ENCODE data around the gene SLC7A8. TPM values are rescaled to one million over a fixed set of nuclear protein-coding genes. Genes with fewer than 3 reads are reported as not detected.

Gene SLC7A8
- total RNA-seq, 1 donor from 2014 or later, result 2.3 TPM

DNA sequence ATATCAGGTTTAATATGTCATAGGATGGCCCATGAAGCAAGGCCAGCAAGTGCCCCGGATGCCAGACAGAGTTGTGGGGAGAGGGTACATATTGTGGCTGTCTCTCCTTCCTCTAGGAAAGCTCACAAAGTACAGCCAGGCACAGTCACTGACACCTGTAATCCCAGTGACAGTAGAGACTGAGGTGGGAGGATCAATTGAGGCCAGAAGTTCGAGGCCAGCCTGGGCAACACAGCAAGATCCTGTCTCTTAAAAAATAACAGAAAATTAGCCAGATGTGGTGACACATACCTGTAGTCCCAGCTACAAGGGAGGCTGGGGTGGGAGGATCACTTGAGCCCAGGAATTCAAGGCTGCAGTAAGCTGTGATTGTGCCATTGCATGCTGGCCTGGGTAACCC is 32.1 kb downstream of the SLC7A8 start:
- no peak overlapping the region for H3K4me3 ChIP-seq (ENCODE audit: low read depth, low read length)
- TF ChIP-seq, protein P1, sequence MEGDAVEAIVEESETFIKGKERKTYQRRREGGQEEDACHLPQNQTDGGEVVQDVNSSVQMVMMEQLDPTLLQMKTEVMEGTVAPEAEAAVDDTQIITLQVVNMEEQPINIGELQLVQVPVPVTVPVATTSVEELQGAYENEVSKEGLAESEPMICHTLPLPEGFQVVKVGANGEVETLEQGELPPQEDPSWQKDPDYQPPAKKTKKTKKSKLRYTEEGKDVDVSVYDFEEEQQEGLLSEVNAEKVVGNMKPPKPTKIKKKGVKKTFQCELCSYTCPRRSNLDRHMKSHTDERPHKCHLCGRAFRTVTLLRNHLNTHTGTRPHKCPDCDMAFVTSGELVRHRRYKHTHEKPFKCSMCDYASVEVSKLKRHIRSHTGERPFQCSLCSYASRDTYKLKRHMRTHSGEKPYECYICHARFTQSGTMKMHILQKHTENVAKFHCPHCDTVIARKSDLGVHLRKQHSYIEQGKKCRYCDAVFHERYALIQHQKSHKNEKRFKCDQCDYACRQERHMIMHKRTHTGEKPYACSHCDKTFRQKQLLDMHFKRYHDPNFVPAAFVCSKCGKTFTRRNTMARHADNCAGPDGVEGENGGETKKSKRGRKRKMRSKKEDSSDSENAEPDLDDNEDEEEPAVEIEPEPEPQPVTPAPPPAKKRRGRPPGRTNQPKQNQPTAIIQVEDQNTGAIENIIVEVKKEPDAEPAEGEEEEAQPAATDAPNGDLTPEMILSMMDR (IDR thresholded peaks at IDR 0.05; ENCODE audit: insufficient read depth, low read length, poor library complexity, severe bottlenecking), result no peak
- H3K27me3 ChIP-seq (ENCODE audit: control insufficient read depth, insufficient read depth, low read length), result no peaks in the 10 kb centered on the region
- no peaks in the 10 kb centered on the region for H3K36me3 ChIP-seq (ENCODE audit: control insufficient read depth, insufficient read depth, low read length)
- DNase-seq (ENCODE audit: low read depth), result no peak

DNA sequence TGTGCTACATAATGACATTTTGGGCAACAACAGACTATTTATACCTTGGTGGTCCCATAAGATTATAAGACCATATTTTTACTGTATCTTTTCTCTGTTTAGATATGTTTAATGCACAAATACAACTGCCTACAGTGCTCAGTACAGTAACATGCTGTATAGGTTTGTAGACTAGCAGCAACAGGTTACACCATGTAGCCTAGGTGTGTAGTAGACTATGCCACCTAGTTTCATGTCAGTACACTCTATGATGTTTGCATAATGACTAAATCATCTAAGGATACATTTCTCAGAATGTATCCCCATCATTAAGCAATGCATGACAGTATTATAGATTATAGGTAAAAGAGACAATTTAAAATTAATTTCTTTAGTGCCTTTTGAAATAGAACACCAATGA is 33.7 kb downstream of the SLC7A8 start:
- no peaks in the 10 kb centered on the region for H3K27me3 ChIP-seq (ENCODE audit: control insufficient read depth, insufficient read depth, low read length)
- TF ChIP-seq, protein P1 (IDR thresholded peaks at IDR 0.05; ENCODE audit: insufficient read depth, low read length, poor library complexity, severe bottlenecking), result no peak
- H3K36me3 ChIP-seq (ENCODE audit: control insufficient read depth, insufficient read depth, low read length), result no peaks in the 10 kb centered on the region
- DNase-seq (ENCODE audit: low read depth), result no peak
- no peak overlapping the region for H3K4me3 ChIP-seq (ENCODE audit: low read depth, low read length)

DNA sequence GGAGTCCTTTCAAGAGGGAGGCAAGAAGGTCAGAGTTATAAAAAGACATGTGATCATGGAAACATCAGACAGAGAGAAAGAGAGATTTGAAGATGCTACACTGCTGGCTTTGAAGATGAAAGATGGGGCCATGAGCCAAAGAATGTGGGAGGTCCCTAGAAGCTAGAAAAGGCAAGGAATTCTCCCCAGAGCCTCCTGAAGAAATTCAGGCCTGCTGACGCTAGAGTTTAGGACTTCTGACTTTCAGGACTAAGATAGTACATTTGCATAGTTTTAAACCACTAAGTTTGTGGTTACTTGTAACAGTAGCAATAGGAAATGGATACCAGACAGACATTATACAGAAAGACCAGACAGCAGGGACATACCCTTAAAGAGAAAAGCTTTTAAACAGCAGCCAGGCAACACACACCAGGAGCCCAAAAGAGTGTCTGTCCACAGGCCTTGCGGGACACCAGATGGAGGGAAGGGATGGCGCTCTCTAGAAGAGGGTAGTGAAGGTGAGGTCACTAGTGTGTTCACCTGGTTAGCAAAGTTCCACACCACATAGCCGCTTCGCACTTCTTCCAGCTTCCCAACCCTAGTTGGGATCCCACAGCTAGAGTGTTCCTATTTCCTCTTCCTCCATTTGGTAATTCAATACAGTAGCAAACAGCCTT is 34.7 kb downstream of the SLC7A8 start:
- Histone ChIP-seq H3K36me3 (ENCODE audit: control insufficient read depth, insufficient read depth, low read length) (no peaks in the 10 kb centered on the region), H3K4me3 (ENCODE audit: low read depth, low read length) (no peak overlapping the region), H3K27me3 (ENCODE audit: control insufficient read depth, insufficient read depth, low read length) (no peaks in the 10 kb centered on the region)
- DNase-seq (ENCODE audit: low read depth), result no peak
- TF ChIP-seq, protein P1 (IDR thresholded peaks at IDR 0.05; ENCODE audit: insufficient read depth, low read length, poor library complexity, severe bottlenecking), result no peak

DNA sequence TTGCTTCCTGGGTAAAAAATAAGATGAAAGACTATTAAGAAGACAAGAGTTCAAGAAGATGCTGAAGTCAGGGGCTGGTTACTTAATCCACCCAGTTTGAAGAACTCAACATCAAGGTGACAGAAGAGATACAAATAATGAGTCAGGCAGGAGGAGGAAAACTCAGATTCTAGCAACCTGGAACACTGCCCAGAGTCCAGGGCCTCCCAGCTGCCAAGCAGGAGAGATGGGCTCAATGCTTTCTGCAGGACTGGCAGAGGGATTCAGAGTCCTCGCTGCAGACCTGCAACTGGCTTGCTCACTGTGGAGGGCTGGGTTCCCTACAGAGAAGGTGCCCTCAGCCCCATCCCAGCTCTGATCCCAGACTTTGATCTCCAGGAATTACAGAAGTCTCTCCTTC is 35.8 kb downstream of the SLC7A8 start:
- H3K4me3 ChIP-seq (ENCODE audit: low read depth, low read length), result no peak overlapping the region
- no peaks in the 10 kb centered on the region for H3K27me3 ChIP-seq (ENCODE audit: control insufficient read depth, insufficient read depth, low read length)
- H3K36me3 ChIP-seq (ENCODE audit: control insufficient read depth, insufficient read depth, low read length), result no peaks in the 10 kb centered on the region
- no peak for DNase-seq (ENCODE audit: low read depth)
- TF ChIP-seq, protein P1 (IDR thresholded peaks at IDR 0.05; ENCODE audit: insufficient read depth, low read length, poor library complexity, severe bottlenecking), result no peak

DNA sequence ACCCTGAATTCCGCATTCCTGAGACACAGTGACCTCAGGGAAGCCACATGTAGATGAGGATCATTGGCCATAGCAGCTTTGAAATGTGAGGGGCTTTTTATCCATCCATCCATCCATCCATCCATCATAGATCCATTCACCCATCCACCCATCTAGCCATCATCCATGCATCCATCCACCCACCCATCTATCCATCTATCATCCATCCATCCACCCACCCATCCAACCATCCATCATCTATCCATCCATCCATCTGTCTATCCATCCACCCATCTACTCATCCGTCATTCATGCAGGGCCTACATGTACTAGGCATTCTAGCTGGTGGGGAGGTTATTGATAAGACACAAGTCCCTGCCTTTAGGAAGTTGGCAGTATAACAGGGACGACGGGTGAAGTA is 36.5 kb downstream of the SLC7A8 start:
- TF ChIP-seq, protein P1 (IDR thresholded peaks at IDR 0.05; ENCODE audit: insufficient read depth, low read length, poor library complexity, severe bottlenecking), result no peak
- Histone ChIP-seq H3K4me3 (ENCODE audit: low read depth, low read length) (no peak overlapping the region), H3K36me3 (ENCODE audit: control insufficient read depth, insufficient read depth, low read length) (no peaks in the 10 kb centered on the region), H3K27me3 (ENCODE audit: control insufficient read depth, insufficient read depth, low read length) (no peaks in the 10 kb centered on the region)
- DNase-seq (ENCODE audit: low read depth), result no peak

DNA sequence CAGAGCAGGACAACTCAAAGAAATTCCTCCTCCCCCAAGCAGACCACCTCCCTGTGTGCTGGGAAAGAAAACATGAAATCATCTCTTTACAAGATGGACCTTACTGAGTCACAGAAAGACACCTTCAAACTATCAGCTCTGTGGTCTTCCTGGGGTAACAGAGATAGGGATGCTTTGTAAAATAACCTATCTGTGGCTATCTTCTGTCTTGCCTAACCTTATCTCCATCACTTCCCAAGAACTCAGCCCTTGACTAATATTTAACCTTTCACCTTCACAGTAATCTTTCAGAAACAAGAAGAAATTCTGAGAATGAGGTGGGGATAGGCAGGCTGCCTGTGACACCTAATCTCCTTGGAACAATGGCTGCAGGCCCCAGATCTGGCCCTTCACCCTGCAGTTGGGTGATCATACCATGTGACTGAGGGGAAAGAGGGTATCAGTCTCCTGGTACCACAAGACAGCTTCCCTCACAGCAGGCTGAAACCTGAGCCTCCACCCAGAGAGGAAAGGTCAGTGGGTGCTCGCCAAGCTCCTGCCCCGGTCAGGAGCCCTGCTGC is 37.0 kb downstream of the SLC7A8 start:
- no peak for DNase-seq (ENCODE audit: low read depth)
- TF ChIP-seq, protein P1 (IDR thresholded peaks at IDR 0.05; ENCODE audit: insufficient read depth, low read length, poor library complexity, severe bottlenecking), result no peak
- Histone ChIP-seq H3K27me3 (ENCODE audit: control insufficient read depth, insufficient read depth, low read length) (no peaks in the 10 kb centered on the region), H3K4me3 (ENCODE audit: low read depth, low read length) (no peak overlapping the region), H3K36me3 (ENCODE audit: control insufficient read depth, insufficient read depth, low read length) (no peaks in the 10 kb centered on the region)

Data from kidney epithelial cell (primary cell).